ENCODE results near the gene CMC1. TPM values are rescaled to one million over a fixed set of nuclear protein-coding genes. Genes with fewer than 3 reads are reported as not detected.
A peak's percentile ranks its signal among the peaks of the same experiment; 100 is the strongest.

Gene CMC1
- total and polyA plus RNA-seq, 4 donors: 17.6 to 35.6 (median 26.9) TPM

DNA sequence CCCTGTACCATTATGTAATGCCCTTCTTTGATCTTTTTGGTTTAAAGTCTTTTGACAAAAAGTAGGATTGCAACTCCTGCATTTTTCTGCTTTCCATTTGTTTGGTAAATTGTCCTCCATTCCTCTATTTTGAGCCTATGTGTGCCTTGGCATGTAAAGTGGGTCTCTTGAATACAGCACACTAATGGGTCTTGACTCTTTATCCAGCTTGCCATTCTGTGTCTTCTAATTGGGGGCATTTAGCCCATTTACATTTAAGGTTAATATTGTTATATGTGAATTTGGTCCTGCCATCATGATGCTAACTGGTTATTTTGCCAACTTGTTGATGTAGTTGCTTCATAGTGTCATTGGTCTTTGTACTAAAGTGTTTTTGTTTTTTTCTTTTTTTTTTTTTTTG is 32.4 kb downstream of the CMC1 start:
- DNase-seq (no peak), ATAC-seq (ENCODE audit: insufficient read depth, low FRiP score) (no peak)
- no peaks in the 10 kb centered on the region for H3K27me3 ChIP-seq (ENCODE audit: control insufficient read depth in 3 of 3, insufficient read depth in 3 of 3, low read length in 2 of 3)
- peaks cover 0 to 9% (median 0%) of the 10 kb centered on the region in 5 donors for H3K4me1 ChIP-seq (ENCODE audit: control insufficient read depth in 5 of 5, insufficient read depth in 5 of 5, low read length in 5 of 5)
- peaks cover 0 to 14% (median 9%) of the 10 kb centered on the region in 4 donors for H3K36me3 ChIP-seq (ENCODE audit: control insufficient read depth in 4 of 4, insufficient read depth in 4 of 4, low read length in 4 of 4)
- peaks cover 0 to 7% (median 2%) of the 10 kb centered on the region in 4 donors for H3K9me3 ChIP-seq (ENCODE audit: control insufficient read depth in 4 of 4, insufficient read depth in 3 of 4, low read length in 3 of 4)
- TF ChIP-seq CTCF (IDR thresholded peaks at IDR 0.05; ENCODE audit: control extremely low read depth, extremely low read depth): no peak
- no peak overlapping the region for H3K4me3 ChIP-seq
- no peak overlapping the region for H3K27ac ChIP-seq (ENCODE audit: low read depth in 1 of 2, low read length in 1 of 2)
- no peak overlapping the region for H3K9ac ChIP-seq (ENCODE audit: insufficient read depth in 1 of 2, low read length in 2 of 2)

- WGBS, 2 donors: 74 to 78% methylated on average over 2 of the region's 2 CpGs
- Histone ChIP-seq H3K9me3 (ENCODE audit: control insufficient read depth in 4 of 4, insufficient read depth in 3 of 4, low read length in 3 of 4) (no peaks in the 10 kb centered on the region), H3K36me3 (ENCODE audit: control insufficient read depth in 4 of 4, insufficient read depth in 4 of 4, low read length in 4 of 4) (peaks cover 0 to 4% (median 2%) of the 10 kb centered on the region in 4 donors), H3K4me3 (no peak overlapping the region), H3K9ac (ENCODE audit: insufficient read depth in 1 of 2, low read length in 2 of 2) (no peak overlapping the region), H3K27me3 (ENCODE audit: control insufficient read depth in 3 of 3, insufficient read depth in 3 of 3, low read length in 2 of 3) (no peaks in the 10 kb centered on the region), H3K4me1 (ENCODE audit: control insufficient read depth in 5 of 5, insufficient read depth in 5 of 5, low read length in 5 of 5) (peaks cover 0 to 42% (median 2%) of the 10 kb centered on the region in 5 donors), H3K27ac (ENCODE audit: low read depth in 1 of 2, low read length in 1 of 2) (no peak overlapping the region)
- peak in 1 of 3 donors; percentile 45 for DNase-seq
- ATAC-seq (ENCODE audit: insufficient read depth, low FRiP score): no peak
- no peak for TF ChIP-seq CTCF (IDR thresholded peaks at IDR 0.05; ENCODE audit: control extremely low read depth, extremely low read depth)
Measured at GRCh38 chr3:28278918-28279317, 37.5 kb downstream of the CMC1 start.

- ATAC-seq (ENCODE audit: insufficient read depth, low FRiP score): no peak
- H3K9ac ChIP-seq (ENCODE audit: insufficient read depth in 1 of 2, low read length in 2 of 2): no peak overlapping the region
- no peak overlapping the region for H3K4me3 ChIP-seq
- no peak for TF ChIP-seq CTCF (IDR thresholded peaks at IDR 0.05; ENCODE audit: control extremely low read depth, extremely low read depth)
- H3K9me3 ChIP-seq (ENCODE audit: control insufficient read depth in 4 of 4, insufficient read depth in 3 of 4, low read length in 3 of 4): no peaks in the 10 kb centered on the region
- H3K4me1 ChIP-seq (ENCODE audit: control insufficient read depth in 5 of 5, insufficient read depth in 5 of 5, low read length in 5 of 5): peaks cover 0 to 42% (median 2%) of the 10 kb centered on the region in 5 donors
- 56 to 71% methylated on average over 4 of the region's 4 CpGs for WGBS, 2 donors
- DNase-seq: peak in 2 of 3 donors; percentile 40 to 47
- H3K27ac ChIP-seq (ENCODE audit: low read depth in 1 of 2, low read length in 1 of 2): no peak overlapping the region
- H3K27me3 ChIP-seq (ENCODE audit: control insufficient read depth in 3 of 3, insufficient read depth in 3 of 3, low read length in 2 of 3): no peaks in the 10 kb centered on the region
- peaks cover 0 to 4% (median 2%) of the 10 kb centered on the region in 4 donors for H3K36me3 ChIP-seq (ENCODE audit: control insufficient read depth in 4 of 4, insufficient read depth in 4 of 4, low read length in 4 of 4)
Measured at GRCh38 chr3:28279770-28280169, 38.4 kb downstream of the CMC1 start.

DNA sequence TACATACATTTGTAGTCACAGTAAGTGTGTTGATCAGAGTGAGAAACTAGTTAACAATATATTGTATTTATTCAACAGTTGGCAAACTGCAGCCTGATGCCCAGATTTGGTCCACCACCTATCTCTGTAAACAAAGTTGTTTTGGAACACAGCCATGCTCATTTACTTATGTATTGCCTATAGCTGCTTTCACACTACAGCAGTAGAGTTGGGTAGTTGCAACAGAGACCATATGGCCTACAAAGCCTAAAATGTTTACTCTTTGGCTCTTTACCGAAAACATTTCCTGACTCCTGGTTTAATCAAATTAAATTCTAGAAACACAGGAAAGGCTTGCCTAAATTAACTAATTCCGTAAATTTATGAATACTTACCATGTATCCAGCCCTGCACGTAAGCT is 39.4 kb downstream of the CMC1 start:
- Histone ChIP-seq H3K27me3 (ENCODE audit: control insufficient read depth in 3 of 3, insufficient read depth in 3 of 3, low read length in 2 of 3) (no peaks in the 10 kb centered on the region), H3K9me3 (ENCODE audit: control insufficient read depth in 4 of 4, insufficient read depth in 3 of 4, low read length in 3 of 4) (no peaks in the 10 kb centered on the region), H3K4me3 (no peak overlapping the region), H3K4me1 (ENCODE audit: control insufficient read depth in 5 of 5, insufficient read depth in 5 of 5, low read length in 5 of 5) (peaks cover 0 to 42% (median 2%) of the 10 kb centered on the region in 5 donors), H3K9ac (ENCODE audit: insufficient read depth in 1 of 2, low read length in 2 of 2) (peak overlapping the region in 1 of 2 donors; percentile 14), H3K36me3 (ENCODE audit: control insufficient read depth in 4 of 4, insufficient read depth in 4 of 4, low read length in 4 of 4) (no peaks in the 10 kb centered on the region), H3K27ac (ENCODE audit: low read depth in 1 of 2, low read length in 1 of 2) (no peak overlapping the region)
- DNase-seq: peak in 2 of 3 donors; percentile 63 to 71
- WGBS, 2 donors: 75 to 84% methylated on average over 3 of the region's 3 CpGs
- ATAC-seq (ENCODE audit: insufficient read depth, low FRiP score): no peak
- TF ChIP-seq CTCF (IDR thresholded peaks at IDR 0.05; ENCODE audit: control extremely low read depth, extremely low read depth): no peak

All from lung (tissue), 12 donors.